Measurements from ENCODE around the gene UGGT2. TPM values are rescaled to one million over a fixed set of nuclear protein-coding genes. Genes with fewer than 3 reads are reported as not detected.

UGGT2 gene
- total and polyA plus RNA-seq, 10 donors, result 2.6 to 38.9 (median 15.1) TPM

DNA sequence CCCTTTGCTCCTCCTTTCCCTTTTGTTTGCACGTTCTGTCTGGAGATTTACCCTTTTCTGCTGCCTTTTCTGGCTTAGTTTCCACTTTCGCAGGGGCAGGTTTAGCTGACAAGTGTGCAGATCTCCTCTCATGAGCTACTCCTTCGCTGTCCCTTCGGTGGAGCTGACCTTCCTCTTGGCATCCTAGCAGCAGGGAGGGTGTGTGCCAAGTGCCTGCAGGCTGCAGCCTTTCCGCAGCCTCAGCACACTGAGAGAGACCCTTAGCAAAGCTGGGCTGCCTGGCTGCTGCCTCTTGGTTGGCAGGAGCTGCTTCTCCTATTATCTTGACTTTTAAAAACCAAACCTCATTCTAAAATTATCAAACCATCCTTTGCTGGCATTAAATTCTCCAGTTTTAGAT lies 243.8 kb downstream of the UGGT2 start:
- DNase-seq, result no peak
- Histone ChIP-seq H3K27ac (no peak overlapping the region), H3K36me3 (peaks cover 0 to 22% (median 0%) of the 10 kb centered on the region in 6 donors), H3K4me1 (no peaks in the 10 kb centered on the region), H3K4me3 (no peak overlapping the region), H3K27me3 (replicated peaks in 1 of 7) (no peaks in the 10 kb centered on the region), H3K9me3 (peaks cover 4 to 62% (median 46%) of the 10 kb centered on the region in 8 donors)
- TF ChIP-seq POLR2AphosphoS5 (IDR thresholded peaks at IDR 0.05) (no peak), POLR2A (IDR thresholded peaks at IDR 0.05) (no peak)
- TF ChIP-seq, protein P1, sequence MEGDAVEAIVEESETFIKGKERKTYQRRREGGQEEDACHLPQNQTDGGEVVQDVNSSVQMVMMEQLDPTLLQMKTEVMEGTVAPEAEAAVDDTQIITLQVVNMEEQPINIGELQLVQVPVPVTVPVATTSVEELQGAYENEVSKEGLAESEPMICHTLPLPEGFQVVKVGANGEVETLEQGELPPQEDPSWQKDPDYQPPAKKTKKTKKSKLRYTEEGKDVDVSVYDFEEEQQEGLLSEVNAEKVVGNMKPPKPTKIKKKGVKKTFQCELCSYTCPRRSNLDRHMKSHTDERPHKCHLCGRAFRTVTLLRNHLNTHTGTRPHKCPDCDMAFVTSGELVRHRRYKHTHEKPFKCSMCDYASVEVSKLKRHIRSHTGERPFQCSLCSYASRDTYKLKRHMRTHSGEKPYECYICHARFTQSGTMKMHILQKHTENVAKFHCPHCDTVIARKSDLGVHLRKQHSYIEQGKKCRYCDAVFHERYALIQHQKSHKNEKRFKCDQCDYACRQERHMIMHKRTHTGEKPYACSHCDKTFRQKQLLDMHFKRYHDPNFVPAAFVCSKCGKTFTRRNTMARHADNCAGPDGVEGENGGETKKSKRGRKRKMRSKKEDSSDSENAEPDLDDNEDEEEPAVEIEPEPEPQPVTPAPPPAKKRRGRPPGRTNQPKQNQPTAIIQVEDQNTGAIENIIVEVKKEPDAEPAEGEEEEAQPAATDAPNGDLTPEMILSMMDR (IDR thresholded peaks at IDR 0.05 in 8 of 11, conservative IDR thresholded peaks at IDR 0.05 in 3 of 11), result no peak
- WGBS, 5 donors, result 90 to 94% (median 92%) methylated on average over 5 of the region's 5 CpGs
- intact Hi-C loops (cut with DNase I; ENCODE audit: low total_unique reads), result no loop called here

DNA sequence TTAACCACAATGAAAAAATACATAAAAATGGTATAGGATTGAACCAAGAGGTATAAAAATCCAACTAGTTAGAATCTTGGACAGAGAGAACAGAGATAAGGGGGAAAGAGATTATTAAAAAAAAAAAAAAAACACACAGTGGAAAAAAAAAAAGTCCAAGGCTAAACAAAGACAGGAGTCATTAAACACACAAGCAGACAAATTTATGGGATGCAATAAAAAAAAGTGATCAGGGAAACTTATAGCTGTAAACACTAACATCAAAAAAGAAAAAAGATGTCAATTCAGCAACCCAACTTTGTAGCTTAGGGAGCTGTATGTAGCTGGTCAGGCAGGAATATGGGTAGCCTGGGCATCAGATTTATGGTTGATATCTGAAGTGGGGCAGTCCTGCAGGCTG lies 247.3 kb downstream of the UGGT2 start:
- Histone ChIP-seq H3K4me3 (no peak overlapping the region), H3K36me3 (peaks cover 0 to 12% (median 0%) of the 10 kb centered on the region in 6 donors), H3K4me1 (no peaks in the 10 kb centered on the region), H3K9me3 (peaks cover 4 to 42% (median 27%) of the 10 kb centered on the region in 8 donors), H3K27ac (no peak overlapping the region), H3K27me3 (replicated peaks in 1 of 7) (no peaks in the 10 kb centered on the region)
- no peak for DNase-seq
- TF ChIP-seq POLR2A (IDR thresholded peaks at IDR 0.05) (no peak), POLR2AphosphoS5 (IDR thresholded peaks at IDR 0.05) (no peak)
- TF ChIP-seq, protein P1 (IDR thresholded peaks at IDR 0.05 in 8 of 11, conservative IDR thresholded peaks at IDR 0.05 in 3 of 11), result no peak
- intact Hi-C loops (cut with DNase I; ENCODE audit: low total_unique reads), result no loop called here

DNA sequence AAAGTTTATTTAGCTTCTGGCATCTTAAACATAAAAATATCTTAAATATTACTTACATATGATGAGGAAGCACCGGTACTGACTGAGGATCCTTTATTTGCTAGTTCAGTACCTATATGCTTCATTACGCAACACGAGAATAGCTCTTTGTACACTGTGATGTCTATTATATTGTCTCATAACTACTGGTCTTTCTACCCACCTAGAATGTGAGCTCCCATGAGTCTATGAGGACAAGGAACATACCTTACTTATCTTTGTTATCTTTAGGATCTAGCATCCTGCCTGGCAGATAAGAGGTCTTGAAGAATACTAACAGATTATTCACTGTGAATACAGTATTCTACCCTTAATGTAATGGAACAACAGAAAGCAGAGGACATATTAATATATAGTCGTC lies 251.4 kb downstream of the UGGT2 start:
- intact Hi-C loops (cut with DNase I; ENCODE audit: low total_unique reads), result no loop called here

DNA sequence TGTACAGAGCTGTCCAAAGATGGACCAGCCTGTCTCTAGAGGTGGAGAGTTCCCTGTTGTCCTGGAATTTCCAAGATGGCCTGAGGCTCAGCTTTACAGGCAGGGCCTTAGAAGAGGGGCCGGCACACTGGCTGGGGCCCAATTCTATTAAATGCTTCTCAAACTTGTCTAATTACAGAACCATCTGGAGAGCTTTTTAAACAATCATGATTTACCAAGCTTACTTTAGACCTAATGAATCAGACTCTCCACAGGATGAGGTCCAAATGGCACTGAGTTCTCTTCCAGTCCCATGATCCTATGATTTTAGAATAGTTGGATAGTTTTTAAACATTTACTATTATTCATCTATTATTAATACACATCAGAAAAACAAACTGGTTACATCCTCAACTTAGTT lies 252.8 kb downstream of the UGGT2 start:
- no peak overlapping the region for H3K27ac ChIP-seq
- H3K27me3 ChIP-seq (replicated peaks in 1 of 7), result no peaks in the 10 kb centered on the region
- DNase-seq, result no peak
- TF ChIP-seq, protein P1 (IDR thresholded peaks at IDR 0.05 in 8 of 11, conservative IDR thresholded peaks at IDR 0.05 in 3 of 11), result no peak
- no peak for TF ChIP-seq POLR2A (IDR thresholded peaks at IDR 0.05)
- no peak for TF ChIP-seq POLR2AphosphoS5 (IDR thresholded peaks at IDR 0.05)
- H3K9me3 ChIP-seq, result peaks cover 0 to 8% (median 4%) of the 10 kb centered on the region in 8 donors
- H3K4me3 ChIP-seq, result no peak overlapping the region
- 88 to 93% (median 89%) methylated on average over 1 of the region's 1 CpG for WGBS, 5 donors
- H3K36me3 ChIP-seq, result peaks cover 0 to 17% (median 0%) of the 10 kb centered on the region in 6 donors
- no peaks in the 10 kb centered on the region for H3K4me1 ChIP-seq
- intact Hi-C loops (cut with DNase I; ENCODE audit: low total_unique reads), result no loop called here

More for the DNA sequence above, 251.4 kb downstream of the UGGT2 start:
- Histone ChIP-seq H3K4me3 (no peak overlapping the region), H3K27me3 (replicated peaks in 1 of 7) (no peaks in the 10 kb centered on the region), H3K27ac (no peak overlapping the region), H3K4me1 (no peaks in the 10 kb centered on the region), H3K9me3 (peaks cover 0 to 21% (median 10%) of the 10 kb centered on the region in 8 donors), H3K36me3 (peaks cover 0 to 7% (median 0%) of the 10 kb centered on the region in 6 donors)
- TF ChIP-seq, protein P1 (IDR thresholded peaks at IDR 0.05 in 8 of 11, conservative IDR thresholded peaks at IDR 0.05 in 3 of 11), result no peak
- TF ChIP-seq POLR2A (IDR thresholded peaks at IDR 0.05) (no peak), POLR2AphosphoS5 (IDR thresholded peaks at IDR 0.05) (no peak)
- DNase-seq, result no peak
- 92 to 97% (median 94%) methylated on average over 4 of the region's 4 CpGs for WGBS, 5 donors
